NCI-H1930 (cell line): ENCODE data around the gene USP36.

Source experiments
- DNase-seq, 2 experiments: peaks; one replicate each; lab custom pipeline; 2025; lab: John Stamatoyannopoulos, UW

Gene USP36

DNA sequence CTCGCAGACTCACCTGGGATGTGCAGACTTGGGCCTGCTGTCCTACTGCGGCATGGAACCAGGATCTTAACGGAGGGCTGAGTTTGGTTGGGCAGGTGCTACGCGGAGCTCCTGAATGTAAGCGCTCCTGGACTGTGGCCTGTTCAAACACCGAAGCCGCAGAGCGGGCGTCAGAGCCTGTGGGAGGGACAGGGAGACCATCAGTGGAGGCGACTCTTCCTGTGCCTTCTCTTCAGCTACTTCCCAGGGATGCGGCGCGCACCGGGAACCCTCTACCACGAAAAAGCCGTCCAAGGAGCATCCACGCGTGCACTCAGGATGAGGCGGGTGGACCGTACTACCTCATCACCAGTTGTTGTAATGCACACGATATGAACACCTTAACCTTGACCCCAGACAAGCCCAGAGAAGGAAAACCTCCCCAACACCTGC is 2.0 kb downstream of the USP36 start:
- no peak for DNase-seq

- DNase-seq = no peak
Observed at GRCh38 chr17:78836420-78837021, 4.1 kb downstream of the USP36 start.

- no peak for DNase-seq
Observed at GRCh38 chr17:78834571-78834970, 6.0 kb downstream of the USP36 start.

DNA sequence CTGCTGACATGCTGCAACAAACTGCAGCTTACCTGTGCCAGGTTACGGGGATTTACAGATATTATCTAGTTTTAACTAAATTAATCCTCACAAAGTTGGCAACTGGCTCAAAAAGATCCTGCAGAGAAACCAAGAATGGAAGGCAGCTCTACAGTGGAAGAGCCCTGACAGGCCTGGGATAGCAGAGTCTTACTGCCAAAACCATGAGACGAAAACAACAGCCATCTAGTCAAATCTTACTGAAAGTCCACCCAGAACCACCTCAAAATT is 8.1 kb downstream of the USP36 start:
- no peak for DNase-seq

- no peak for DNase-seq
Observed at GRCh38 chr17:78831688-78832540, 8.7 kb downstream of the USP36 start.

DNA sequence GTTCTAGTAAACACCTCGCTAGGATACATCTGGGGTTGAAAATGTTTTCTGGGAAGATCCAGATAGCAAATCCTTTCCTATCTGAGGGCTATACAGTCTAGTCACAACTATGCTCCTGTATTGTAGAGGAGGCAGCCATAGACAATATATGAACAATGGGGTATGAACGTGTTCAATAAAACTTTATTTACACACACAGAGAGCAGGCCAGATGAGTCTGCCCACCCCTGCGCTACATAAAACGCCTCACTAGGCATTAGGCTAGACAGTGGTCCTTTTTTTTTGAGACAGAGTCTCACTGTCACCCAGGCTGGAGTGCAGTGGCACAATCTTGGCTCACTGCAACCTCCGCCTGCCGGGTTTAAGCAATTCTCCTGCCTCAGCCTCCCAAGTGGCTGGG is 11.1 kb downstream of the USP36 start:
- DNase-seq = no peak

- no peak for DNase-seq
Observed at GRCh38 chr17:78828470-78829185, 12.0 kb downstream of the USP36 start.

DNA sequence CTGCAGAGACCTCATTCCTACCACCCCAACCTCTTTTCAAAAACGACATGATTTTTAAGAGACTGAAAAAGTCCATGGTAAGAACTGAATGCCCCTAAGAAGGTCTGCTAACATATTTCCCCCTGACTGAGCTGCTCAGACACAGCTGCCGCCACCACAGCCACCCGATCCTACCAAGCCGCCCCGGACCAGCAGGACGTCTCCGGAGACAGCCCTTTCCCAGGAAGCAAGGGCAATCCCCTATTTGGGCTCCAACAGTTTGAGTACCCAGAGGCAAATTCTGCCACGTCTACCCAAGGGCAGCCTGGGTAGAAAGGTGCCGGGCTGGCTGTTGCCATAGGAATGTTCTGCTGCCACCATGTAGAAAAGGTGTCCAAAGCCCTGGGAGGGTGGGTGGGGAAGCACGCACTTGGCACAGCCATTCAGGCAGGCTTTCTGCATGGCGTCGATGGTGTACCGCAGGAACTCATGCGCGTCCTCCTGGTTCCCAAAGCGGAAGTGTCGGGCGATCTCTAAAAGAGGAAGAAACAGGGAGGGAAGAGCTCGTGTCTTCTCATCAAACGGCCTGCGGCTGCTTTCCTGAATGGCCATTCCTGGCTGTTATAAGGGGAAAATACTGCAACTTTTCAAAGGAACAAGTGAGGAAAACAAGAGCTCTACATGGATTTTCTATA is 13.6 kb downstream of the USP36 start:
- no peak for DNase-seq

GRCh38 chr17:78826421-78826820 is 14.2 kb downstream of the USP36 start:
- no peak for DNase-seq

DNA sequence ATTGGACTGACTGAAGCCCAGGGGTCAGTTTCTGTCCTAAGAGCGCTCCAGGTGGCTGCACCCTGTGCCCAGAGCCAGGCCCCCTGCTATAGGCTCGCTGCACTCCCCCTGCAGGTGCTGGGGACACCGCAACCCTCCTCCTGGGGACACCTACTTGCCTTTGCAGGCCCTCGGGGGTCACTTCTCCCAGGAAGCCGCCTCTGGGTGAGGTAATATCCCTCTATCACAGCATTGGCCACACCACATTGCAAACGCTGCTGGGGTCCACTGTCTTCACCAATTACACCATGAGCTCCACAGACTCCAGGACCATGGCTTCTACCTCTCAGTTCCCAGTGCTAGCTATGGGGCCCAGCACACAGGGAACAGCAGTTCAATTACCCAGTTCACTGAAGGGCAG is 14.9 kb downstream of the USP36 start:
- DNase-seq = no peak

DNA sequence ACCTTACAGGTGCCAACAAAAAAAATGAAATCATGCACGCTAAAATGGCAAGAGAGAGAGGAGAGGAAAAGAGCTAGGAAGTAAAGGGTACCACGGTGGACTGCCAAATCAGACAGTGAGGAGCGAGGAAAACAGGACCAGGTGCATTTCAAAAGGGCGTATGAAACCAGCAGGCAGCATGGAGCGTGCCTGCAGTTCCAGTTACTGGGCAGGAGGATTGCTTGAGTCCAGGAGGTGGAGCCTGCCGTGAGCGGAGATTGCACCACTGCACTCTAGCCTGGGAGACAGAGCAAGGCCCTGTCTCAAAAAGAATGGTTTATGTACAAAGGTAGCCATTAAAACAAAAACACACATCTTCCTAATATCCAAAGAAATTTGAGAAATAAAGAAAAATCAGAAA is 16.4 kb downstream of the USP36 start:
- DNase-seq = no peak

DNA sequence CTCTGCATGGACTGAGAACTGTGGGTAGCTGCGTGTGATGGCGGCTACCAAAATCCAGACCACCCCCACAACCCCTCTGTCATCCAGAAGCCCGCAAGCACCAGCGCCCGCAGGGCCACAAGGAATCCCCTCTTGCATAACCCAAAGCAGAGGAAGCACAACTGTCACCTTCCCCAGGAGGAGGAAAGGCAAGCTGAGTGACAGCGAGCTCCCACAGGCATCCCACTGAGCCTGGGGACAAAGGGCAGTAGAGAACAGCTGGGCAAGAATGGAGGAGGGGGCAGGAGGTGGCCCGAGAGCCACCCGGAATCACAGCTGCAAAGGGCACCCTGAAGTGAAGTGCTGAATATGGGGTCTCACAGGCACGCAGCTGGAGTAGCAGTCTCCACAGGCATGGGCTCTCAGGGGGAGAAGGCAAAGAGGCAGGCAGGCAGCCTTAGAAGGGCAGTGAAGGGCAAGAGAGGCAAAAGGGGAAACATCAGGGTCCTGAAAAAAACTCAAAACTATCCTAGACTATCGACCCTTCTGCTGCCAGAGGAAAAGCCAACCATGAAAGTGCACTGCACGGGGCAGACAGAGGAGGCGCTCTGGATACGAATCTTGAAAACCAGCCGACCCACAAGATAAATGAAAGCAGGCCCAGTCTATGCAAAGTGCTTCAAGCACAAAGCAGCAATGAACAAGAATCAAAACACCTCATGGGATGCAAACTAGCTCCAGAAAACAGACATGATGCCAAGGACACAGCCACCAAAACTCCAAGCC is 17.1 kb downstream of the USP36 start:
- DNase-seq = no peak

GRCh38 chr17:78822552-78822951 is 18.1 kb downstream of the USP36 start:
- DNase-seq = no peak

- DNase-seq = no peak
Observed at GRCh38 chr17:78821961-78822360, 18.7 kb downstream of the USP36 start.

GRCh38 chr17:78820841-78821240 is 19.8 kb downstream of the USP36 start:
- DNase-seq = no peak

DNA sequence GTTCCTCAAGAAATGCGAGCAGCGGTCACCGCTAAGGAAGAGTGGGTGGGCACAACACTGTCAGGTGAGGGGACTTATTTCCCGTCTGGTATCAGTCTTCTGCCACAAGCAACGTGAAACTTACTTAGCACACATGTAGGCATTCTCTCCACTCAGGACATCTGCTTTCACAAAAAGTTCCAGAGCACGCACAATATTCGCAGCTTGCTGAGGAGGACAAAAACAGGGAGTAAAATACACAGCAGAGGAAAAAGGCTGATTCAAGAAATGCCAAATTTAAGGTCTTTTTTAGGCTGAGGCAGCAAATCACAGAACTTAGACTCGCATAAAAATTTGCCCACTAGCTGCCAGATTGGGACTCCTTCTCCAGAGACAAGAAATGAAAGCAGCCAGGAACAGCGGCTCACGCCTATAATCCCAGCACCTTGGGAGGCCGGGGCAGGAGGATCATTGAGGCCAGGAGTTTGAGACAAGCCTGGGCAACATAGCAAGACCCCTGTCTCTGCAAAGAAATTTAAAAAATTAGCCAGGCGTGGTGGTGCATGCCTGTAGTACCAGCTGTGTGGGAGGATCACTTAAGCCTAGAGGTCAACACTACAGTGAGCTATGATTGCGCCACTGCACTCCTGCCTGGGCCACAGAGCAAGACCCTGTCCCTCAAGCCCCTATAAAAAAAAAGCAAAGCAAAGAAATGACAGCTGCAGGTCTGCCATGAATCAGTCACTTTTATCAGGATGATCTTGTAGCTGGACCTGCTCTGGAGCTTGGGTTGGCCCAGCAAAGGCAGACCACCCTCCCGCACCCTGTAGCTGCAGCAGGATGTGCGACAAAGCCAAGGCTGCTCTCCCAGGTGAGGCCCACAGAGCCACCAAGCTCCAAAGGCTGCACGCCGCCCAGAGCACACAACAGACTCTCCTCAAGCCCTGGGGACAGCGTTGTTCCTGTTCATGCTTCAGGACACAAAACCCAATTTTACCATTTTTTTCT is 20.5 kb downstream of the USP36 start:
- DNase-seq = no peak

DNA sequence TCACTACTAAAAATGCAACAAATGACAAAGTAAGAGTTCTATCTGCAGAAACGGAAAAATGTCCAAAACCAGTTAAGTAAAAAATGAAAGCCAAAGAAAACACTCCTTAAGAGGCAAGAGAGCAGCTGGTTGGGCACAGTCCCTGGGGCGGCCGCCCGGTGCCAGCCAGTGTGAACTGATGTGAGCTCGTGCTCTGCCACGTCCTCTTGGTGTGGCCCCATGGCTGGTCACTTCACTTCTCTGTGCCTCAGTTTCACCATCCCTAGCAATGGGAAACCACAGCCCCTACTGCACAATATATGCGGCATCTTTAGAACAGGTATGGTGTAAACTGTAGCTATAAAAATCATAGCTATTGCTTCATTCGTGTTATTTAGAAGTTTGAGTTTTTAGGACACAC is 21.2 kb downstream of the USP36 start:
- DNase-seq = no peak

DNA sequence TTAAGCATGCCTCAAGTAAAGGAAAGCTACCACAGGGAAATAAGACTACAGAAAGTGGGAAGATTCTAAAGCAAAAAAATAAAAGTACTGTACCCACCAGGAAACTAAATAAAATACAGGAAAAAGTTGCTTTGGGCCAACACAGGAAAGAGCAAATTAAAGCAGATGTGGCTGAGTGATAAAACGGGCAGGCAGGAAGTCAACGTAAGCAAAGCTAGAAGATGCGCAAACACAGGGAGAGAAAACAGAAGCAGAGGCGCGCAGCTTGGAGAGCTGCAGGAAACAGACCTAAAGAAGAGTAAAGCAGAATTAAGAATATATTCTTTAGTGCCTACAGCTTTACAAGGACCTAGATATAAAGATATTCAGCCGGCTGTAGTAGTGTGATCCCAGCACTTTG is 21.7 kb downstream of the USP36 start:
- no peak for DNase-seq

- DNase-seq = no peak
Observed at GRCh38 chr17:78818152-78818846, 22.3 kb downstream of the USP36 start.

- no peak for DNase-seq
Observed at GRCh38 chr17:78817123-78817522, 23.5 kb downstream of the USP36 start.
